C1 segment of cervical spinal cord (tissue), 14 donors: ENCODE measurements around the gene PRSS8.
"Not testable (repeated sequence)": the region's sequence is repeated elsewhere in the genome, so short reads cannot be mapped to it uniquely, and the experiment has no call there.

Experiments used
- DNase-seq, 14 donors: peaks; one replicate each; lab custom pipeline; 2025; lab: John Stamatoyannopoulos, UW

Gene PRSS8

DNA sequence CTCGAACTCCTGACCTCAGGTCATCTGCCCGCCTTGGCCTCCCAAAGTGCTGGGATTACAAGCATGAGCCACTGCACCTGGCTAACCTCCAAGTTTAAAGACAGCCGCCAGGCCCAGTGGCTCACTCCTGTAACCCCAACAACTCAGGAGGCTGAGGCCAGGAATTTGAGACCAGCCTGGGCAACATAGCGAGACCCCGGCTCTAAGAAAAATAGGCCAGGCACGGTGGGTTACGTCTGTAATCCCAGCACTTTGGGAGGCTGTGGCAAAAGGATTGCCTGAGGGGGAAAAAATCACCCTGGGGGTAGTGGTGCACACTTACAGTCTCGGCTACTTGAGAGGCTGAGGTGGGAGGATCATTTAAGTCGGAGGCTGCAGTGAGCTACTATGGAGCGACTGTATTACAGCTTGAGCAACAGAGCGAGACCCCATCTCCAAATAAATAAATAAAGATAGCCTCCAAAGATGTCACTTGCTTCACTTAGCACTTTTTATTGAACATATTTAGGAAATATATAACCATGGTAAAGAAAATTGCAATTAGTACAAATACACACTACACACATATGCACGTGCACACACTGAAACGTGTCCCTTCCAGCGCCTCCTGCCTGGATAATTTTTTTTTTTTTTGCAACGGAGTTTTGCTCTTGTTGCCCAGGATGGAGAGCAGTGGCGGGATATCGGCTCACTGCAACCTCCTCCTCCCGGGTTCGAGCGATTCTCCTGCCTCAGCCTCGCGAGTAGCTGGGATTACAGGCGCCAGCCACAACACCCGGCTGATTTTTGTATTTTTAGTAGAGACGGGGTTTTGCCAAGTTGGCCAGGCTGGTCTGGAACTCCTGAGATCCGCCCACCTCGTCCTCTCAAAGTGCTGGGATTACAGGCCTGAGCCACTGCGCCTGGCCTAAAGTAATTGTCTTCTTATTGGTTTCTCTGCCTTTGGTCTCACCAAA, 28.7 kb downstream of the PRSS8 start:
- no peak for DNase-seq

DNA sequence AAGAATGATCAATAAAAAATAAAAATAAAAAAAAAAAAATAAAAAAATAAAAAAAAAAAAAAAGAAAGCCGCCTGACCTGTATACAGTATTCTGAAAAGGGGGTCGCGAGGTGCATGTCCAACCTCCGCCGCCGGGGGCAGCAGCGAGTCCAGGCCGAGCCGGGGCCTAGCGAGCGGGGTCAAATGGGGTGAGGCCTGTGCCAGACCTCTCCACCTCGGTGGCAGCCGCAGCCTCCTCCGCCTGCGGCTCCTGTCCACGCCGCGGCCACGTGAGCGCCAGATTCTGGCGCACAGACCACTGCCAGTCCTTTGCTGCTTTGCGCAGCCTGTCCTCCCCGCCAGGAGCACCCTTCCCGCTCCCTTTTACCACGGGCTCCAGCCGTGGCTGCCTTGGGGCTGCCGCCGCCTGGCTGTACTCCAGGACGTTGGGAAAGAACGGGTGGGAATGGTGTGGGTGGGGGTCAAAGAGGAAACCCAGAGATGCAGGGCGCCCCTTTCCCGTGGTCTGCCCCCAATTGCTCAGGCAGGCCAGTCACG, 29.8 kb downstream of the PRSS8 start:
- DNase-seq, result peak; percentile 25 to 84 (median 59)

DNA sequence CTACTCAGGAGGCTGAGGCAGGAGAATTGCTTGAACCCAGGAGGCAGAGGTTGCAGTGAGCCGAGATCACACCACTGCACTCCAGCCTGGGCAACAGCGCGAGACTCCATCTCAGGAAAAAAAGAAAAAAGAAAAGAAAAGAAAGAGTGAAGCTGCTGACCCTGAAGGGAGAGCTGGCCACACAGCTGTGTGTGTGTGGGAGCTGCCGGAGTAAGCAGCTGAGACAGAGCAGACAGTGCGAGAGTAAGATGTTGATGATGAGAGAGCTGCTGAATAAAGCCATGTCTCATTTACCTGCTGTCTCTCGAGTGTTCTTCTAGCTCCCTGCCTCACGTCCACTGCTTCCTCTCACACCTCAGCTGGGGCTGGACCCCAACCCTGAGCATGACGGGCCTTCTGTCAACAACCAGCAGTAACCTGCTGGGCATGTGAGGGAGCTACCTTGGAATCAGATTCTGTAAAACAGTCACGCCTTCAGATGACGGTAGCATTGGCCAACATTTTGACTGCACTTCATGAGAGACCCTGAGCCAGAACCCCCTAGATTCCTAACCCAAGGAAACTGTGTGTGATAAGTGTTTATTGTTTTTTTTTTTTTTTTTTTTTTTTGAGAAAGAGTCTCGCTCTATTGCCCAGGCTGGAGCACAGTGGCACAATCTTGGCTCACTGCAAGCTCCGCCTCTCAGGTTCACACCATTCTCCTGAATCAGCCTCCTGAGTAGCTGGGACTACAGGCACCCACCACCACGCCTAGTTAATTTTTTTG, 34.5 kb downstream of the PRSS8 start:
- not testable (repeated sequence) for DNase-seq

DNA sequence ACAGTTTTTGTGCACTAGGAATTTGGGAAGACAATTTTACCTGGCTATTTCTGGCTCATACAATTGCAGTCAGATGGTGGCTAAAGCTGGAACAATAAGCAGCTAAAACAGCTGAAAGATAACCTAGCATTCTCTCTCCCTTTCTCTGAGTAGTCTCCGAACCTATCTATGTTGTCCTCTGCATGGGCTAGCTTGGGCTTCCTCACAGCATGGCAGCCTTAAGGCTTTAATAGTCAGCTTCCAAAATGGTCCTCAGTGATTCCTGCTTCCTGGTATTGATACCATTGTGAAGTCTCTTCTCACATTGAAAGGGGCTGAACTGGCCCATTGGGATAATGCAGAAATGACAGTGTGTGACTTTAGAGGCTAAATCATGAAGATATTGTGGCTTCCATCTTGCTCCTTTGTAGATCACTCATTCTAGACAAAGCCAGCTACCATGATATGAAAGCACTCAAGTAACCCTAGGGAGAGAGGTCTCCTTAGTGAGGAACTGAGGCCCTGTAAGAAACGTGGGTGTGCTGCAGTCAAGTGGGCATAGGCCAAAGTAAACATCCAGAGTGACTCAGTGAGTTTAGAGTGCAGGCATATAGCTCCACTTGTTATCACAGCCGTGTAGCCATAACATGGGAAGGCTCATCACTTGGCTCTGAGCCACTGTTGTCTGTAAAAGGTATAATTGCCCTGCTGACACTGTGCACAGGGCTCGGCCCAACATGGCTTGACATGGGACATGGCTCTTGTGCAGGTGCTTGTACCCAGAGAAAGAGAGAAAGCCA, 35.5 kb downstream of the PRSS8 start:
- DNase-seq, result no peak

DNA sequence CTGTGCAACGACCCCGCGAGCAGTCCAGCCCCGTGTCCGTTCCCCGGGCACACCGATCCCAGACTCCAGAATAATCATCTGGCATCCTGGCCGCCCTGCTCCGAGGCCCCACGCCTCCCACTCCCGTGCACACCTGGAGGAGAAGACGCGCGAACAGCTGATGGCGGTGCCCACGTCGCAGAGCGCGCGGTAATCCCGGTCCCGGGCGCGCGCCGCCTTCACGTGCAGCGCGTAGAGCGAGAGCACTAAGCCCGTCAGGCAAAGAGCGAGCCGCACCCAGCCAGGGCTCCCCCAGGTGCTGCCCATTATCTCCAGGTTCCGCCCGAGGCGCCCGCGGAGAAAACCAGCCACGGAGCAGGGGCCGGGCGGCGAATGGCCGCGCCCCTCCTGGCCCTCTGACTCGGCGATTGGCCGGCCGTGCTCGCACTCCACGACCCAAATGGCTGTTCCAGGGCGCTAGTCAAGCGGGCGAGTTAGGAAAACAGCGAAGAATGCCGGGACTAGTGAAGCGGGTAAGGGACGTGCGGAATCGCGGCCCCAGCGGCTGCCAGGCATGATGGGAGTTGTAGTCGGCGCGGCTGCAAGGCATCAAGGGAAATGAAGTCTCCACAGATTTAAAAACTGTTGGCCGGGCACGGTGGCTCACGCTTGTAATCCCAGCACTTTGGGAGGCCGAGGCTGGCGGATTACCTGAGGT, 41.0 kb downstream of the PRSS8 start, which contains the start of gene VKORC1:
Gene VKORC1 (minus strand): TSS at position 374 of the 697 bp plus-strand sequence. CDS start 68 bp downstream, at position 306.
- peak; percentile 45 to 97 (median 86) for DNase-seq

DNA sequence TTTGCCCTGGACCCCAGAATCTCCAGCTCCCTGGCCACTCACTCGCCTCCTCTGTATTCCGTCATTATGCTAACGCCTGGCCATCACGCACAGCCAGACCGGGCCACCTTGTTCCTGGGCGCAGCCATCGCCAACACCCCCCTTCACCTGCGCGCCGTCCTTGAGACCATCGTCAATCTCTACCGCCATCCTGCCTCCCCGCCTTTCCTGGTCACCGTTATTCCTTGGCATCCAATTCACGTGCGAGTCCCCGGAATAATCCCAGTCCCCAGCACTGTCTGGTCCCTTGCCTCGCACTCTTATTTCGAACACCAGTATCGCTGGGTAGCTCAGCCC, 41.5 kb downstream of the PRSS8 start:
- DNase-seq, result peak in 4 of 14 donors; percentile 39 to 61 (median 50)

DNA sequence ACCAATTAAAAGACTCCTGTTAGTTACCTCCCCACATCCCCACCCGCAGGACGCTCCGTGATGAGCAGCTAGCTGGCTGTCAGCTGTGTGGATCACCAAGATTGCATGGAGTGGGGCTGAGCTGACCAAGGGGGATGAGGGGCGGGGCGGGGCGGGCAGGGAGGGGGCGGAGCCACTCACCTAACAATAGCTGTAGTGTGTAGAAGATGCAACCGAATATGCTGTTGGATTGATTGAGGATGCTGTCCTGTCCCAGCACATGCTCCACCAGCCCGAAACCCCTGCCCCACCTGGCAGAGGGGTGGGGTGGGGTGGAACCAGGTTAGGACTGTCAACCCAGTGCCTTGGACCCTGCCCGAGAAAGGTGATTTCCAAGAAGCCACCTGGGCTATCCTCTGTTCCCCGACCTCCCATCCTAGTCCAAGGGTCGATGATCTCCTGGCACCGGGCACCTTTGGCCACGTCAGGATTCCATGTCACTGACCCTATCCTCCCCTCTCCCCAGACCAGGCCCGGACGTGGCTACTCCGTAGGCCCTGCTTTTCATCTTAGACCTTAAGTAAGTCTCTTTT, 42.3 kb downstream of the PRSS8 start:
- DNase-seq, result peak in 10 of 14 donors; percentile 13 to 78 (median 40)

DNA sequence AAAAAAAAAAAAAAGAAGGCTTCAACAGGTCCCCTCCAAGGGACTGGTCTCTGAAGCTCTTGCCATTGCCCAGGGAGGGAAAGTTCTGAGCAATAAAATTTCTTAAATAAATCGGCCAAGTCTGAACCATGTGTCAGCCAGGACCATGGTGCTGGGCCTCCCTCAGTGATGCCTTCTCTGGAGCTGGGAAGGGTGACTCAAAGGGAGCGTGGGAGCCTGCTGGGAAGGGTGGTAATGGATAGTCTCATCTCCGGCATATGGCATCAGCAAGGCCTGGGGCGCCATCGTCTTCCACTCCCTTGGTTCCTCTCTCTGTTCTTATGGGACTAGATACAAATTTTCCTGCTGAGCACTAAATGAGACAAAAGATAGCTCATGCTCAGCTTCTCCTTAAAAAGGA, 43.2 kb downstream of the PRSS8 start:
- DNase-seq, result no peak

DNA sequence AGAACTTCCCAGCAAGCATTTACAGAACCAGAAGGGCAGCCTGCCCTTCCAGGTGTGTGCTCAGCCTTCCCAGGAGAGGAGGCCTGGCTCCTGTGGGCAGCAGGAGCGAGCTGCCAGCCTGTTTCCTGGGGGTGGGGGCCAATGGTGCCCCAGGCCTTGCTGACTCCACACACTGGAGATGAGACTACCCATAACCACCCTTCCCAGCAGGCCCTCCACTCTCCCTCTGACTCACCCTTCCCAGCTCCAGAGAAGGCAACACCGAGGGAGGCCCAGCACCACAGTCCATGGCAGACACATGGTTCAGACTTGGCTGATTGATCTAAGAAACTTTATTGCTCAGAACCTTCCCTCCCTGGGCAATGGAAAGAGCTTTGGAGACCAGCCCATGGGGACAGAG, 45.0 kb downstream of the PRSS8 start:
- DNase-seq, result peak in 1 of 14 donors; percentile 47

DNA sequence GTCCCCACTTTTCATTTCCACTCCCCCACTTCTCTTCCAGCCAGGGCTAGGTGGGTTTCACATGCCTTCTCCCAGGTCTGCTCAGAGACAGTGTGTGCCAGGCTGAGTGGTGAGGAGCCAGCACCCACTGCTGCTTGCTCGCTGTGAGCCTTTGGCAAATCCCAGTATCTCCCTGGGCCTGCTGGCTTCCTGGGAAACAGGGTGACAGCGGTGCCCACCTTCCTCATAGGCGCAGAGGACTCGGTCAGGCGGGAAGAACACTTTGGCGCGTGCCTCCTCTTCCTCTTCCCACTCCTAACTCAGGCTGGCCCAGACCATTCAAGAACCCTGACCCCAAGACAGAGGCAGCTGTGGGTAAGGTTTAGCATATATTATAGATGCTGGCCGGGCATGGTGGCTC, 46.3 kb downstream of the PRSS8 start:
- DNase-seq, result no peak

DNA sequence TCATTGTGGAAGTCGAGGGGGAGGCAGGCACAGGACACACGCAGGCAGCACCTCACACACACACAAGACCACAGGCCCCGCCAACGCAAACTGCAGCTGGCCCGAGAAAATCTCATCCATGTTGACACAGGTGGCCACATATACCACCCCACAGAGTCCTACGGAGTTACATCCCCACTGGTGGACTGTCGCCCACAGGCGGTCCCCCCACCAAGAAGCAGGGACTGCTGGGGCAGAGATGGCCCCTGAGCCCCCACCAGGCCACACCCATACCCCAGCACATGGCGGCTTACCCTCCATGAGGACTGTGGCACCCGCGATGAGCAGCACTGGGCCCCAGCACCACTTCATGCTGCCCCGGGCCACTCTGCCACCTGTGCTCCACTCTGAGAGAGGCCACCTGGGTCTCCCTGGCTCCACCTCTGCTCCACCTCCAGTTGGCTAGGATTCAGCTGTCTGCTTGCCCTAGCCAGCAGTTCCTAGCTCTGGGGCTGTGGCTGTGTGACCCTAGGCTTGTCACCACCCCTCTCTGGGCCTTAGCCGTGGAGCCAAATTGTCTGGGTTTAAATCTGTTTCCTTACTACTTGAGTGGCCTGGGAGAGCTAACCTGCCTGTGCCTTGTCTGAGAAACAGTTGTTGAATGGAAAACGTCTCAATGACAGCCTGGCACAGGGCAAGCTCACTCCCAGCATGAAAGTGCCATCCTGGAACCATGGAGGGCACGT, 46.9 kb downstream of the PRSS8 start, which contains the start of gene PRSS53:
Gene PRSS53 (minus strand): TSS at position 485 of the 725 bp plus-strand sequence. CDS start 134 bp downstream, at position 351.
- DNase-seq, result no peak

DNA sequence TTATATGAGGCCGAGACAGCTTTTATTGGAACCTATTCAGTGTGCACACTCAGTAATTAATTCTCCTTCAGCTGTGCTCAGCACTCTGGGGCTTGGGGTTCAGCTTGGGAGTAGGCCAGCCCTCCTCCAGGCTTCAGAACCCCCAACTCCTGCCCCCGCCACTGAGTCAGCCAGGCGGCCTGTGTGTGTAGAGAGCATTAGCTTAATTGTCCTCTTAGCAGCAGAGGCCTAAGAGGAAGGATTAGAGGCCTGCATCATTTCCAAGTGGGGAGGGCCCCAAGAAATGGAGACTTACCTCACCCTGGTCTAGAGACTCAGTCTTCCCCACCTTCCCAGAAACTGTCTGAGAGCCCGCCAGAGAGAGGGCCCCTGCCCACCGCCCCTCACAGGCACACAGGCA, 47.6 kb downstream of the PRSS8 start:
- DNase-seq, result no peak

DNA sequence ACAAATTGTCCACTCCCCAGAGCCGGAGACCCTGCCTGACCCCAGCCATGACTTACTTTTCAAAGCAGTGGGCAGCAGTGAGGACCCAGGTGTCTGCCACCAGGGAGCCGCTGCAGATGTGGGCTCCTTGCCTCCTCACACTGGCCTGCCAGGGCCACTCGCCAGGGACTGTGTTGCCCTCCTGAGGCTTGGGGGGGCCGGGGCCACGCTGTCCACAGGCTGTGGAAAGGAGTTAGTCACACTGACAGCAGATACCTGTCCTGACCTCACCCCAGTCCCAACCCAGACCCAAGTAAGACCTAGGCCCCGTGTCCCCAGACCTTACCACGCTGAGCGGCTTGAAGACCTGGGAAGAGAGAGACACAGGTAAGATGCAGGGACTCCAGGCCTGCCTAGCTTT, 48.0 kb downstream of the PRSS8 start:
- DNase-seq, result no peak

DNA sequence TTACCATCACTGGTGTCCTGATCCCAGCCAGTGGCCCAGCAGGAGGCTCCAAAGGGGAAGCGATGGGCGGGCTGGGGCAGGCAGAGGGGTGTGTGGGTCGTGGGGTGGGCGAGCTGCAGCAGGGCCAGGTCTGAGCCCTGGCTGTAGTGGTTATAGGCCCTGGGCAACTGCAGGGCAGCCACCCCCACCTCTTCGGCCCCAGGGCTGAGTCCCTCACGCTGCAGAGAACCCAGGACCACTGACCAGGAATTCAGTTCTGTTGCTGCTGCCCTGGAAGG, 49.0 kb downstream of the PRSS8 start:
- no peak for DNase-seq

DNA sequence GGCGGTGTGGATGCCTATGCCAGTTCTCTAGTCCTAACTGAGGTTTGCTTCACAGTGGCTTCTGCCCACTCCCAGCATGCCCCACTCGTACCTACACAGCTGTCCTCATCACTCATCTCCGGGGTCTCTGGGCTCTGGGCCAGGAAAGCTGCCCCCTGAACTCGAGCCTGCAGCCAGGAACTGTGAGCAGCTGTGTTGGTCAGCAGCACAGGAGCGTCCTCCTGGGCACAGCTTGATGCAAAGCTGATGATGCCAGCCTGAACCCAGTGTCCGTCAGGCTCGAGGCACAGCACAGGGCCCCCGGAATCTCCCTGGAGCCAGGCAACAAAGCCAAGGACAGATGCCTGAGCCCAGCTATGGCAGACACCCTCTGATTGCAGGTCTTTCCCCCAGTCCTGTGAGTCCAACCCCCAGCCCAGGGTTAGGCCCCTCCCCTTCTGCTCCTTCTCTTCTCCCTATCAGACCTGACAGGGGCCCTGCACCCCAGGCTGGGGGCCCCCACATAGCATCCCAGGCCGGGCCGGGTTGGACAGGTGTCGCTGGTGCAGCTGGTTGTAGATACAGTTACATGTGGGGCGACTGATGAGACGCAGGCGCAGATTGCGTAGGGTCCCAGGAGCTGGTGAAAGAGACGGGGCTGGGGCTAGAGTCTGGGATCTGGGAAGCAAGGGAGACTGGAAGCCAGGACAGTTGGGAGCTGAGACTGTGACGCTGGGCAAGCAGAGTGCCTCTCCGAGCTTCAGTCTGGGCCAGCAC, 49.5 kb downstream of the PRSS8 start:
- no peak for DNase-seq

DNA sequence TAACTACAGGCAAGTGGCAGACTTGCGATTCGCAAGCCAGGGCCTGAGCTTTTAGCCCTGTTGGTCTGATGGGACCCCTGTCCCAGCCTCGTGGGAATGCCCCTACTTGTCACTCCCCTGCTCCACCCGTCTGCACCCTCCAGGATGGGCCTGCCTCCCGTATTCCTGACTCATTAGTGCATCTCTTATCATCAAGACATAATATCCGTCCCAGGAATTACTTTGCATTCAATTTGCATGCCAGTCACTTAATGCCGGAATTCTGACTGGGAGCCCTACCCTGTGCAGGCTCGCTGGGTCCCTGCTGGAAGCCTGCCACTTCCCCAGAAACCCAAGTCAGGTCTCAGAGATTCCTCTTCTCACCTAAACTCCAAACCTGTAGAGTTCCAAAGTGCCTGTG, 50.1 kb downstream of the PRSS8 start:
- DNase-seq, result no peak

DNA sequence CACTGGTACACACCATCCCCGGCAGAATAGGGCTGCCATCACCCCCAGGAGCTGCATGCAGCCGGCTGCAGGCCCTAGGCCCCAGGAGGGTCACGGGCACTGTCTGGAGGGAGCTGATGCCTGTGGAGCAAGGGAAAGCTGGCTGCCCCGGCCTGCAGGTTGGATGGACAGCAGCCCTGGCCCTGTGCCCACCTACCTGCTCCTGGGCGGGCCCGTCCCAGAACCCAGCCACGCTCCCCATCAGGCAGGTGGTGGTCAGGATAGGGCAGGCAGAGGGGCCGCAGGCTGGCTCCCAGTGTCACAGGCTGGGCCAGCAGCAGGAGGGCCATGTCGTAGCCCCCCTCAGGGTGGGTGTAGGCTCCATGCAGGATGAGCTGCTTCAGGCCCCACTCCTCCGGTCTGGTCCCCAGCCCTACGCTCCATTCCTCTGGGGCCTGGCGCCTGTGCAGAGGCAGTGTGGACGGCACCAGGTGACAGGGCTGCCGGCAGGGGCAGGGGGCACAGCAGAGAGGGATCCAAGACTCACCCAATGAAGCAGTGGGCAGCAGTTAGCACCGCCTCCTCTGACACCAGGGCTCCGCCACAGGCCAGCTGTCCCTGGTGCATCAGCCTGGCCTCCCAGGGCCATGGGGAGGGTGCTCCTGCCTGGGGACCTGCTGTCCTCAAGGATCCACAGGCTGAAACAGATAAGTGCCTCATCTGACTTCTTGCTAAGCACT, 50.8 kb downstream of the PRSS8 start:
- DNase-seq, result no peak

DNA sequence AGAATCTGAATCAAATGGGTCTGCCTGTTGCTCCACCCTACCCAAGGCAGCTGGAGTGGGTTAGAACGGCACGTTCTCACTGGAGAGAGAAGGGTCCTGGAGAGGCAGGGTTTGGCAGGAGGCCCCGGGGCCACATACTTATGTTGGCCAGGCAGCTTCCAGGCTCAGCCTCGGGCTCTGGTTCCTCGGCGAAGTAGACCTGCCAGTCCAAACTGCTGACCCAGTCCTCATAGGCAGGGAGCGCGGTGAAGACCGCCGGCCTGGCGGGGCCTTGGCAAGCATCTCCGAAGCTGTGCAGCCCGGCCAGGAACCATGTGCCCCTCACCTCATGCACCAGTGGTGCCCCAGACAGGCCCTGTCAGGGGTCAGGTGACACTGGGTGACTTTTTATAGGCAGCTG, 51.5 kb downstream of the PRSS8 start:
- no peak for DNase-seq

DNA sequence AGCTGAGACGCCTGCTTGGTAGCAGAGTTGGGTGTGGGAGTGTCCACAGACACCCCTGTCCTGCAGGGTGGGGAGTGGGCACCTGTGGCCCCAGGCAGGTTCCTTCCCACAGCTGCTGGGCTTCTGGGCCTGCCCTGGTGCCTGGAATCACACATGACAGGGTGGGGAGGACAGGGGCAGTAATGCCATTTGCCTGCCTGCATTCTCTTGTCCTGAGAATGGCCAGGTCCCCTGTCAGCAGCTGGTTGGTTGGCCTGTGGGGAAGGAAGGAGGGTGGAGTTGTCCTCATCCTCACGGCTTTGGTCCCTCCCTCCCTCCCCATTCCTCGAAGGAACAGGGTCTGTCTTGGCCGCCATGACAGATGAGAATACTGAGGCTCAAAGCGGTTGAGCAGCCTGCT, 52.0 kb downstream of the PRSS8 start:
- DNase-seq, result no peak
